Stimulated activated CD4-positive, alpha-beta T cell treated with anti-CD3 and anti-CD28 coated beads, Interleukin-4, amount 100 ng/mL, for 1 hour (primary cell): ENCODE measurements around the gene TSPAN9.

Experiments used
- DNase-seq: peaks from one replicate; pipeline ENCODE4 v3.0.0-alpha.2; 2020

TSPAN9 gene

GRCh38 chr12:3081091-3081490, 3.9 kb downstream of the TSPAN9 start:
- no peak for DNase-seq

- no peak for DNase-seq
Measured at GRCh38 chr12:3081886-3082285, 4.7 kb downstream of the TSPAN9 start.

DNA sequence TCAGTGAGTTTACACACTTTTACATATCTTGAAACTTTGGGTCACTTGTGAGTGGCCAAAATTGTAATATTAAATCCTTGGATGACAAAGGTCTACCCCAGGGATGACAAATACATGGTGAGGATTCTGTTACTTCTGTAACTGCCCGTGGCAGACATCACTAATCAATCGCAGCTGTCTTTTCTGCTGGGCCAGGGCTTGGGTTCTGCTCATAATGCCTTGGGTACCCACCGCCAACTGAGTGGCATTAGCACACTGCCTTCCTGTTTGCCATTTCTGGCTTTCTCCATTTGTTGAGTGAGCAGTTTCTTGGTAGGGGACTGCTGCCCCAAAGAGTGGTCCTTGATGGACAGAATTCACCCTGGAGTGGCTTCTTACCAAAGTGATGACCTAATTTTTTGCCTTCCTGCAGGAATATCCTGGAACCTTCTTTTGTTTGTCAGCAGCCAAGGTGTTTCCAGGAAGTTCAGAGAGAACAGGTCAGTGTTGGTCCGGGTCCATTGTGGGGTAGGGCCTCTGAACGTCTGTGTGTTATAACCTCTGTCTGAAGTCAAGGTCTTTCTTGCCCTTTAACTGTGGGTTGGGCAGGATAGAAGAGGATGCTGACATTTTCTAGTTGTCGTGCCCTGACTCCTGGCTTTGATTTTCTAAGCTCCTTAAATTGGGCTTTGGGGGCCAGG, 6.2 kb downstream of the TSPAN9 start:
- no peak for DNase-seq

DNA sequence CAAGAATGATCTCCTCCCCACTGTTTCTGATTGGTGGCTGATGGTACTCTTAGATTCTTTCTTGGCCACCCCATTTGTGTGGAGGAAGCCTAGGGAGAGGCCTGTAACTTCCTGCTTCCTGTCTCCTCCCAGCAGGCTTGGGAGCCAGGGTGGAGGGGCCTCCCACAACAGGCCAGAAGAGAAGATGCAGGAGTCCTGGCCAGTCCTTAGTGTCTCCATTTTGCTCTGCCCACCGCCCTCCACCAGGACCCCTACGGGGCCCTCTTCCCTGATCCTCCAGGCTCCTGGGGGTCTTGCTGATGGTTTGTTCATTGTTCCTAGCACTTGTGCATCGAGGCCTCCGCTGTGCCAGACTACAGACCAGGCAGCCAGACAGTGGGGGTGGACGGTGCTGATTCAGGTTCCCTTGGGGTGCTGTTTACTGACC, 6.8 kb downstream of the TSPAN9 start:
- DNase-seq = no peak

- DNase-seq = no peak
Measured at GRCh38 chr12:3084742-3085141, 7.6 kb downstream of the TSPAN9 start.

- DNase-seq = no peak
Measured at GRCh38 chr12:3085341-3086139, 8.4 kb downstream of the TSPAN9 start.

- no peak for DNase-seq
Measured at GRCh38 chr12:3086211-3086610, 9.0 kb downstream of the TSPAN9 start.

DNA sequence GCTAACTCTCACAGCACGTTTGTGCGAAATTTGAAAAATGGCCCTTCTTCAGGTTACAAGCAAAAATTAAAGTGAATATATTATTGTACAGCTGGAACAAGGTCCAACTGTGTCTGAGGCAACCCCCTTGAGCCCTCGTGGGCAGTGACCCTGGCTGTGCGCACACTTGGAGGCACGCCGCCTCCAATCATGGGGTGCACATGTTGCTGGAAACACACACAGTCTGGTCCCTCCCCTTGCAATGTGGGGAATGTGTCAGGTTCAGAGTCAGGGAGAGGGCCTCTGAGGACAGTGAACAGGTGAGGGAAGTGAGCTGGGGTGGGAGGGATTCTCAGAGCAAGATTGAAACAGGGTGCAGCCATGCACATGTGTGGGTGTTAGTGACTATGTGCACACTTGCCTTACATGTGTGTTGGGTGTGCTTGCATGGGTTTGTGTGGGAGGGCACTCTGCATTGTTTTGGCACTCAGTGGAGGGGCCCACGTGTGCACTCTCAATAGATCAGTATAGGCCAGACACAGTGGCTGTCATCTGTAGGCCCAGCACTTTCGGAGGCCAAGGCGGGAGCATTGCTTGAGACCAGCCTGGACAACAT, 9.6 kb downstream of the TSPAN9 start:
- DNase-seq = no peak

- no peak for DNase-seq
Measured at GRCh38 chr12:3087758-3088650, 10.8 kb downstream of the TSPAN9 start.

- no peak for DNase-seq
Measured at GRCh38 chr12:3089588-3089987, 12.4 kb downstream of the TSPAN9 start.

DNA sequence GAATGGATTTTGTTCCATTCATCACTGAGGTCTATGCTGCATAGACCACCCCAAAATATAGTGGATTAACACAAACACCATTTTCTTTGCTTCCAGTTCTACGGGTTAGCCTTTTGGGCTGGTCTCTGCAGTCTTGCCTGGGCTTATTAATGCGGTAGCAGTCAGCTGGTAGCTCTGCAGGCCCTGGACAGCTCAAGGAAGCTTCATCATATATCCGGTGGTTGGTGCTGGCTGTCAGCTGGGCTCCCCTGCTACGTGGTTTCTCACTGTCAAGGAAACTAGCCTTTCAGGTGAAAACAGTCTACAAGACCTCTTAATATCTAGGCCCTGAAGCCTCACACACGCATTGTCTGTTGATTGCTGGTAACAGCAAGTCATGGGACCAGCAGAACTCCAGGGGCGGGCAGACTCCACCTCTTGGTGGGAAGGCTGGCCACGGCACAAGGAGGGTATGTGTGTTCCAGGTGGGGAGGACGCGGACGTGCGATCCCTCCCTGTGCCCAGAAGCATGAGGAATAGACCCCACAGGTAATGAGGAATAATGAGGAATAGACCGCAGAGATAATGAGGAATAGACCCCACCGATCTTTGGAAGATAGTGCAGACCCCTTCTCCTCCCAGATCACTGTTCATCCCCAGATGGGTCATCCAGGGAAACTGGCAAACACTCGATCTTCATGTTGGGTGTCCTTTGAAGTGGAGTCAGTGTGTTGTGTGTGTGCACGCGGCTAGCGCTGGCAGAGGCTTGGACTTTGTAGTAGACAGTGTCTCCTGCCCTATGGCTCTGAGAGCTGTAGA, 13.3 kb downstream of the TSPAN9 start:
- DNase-seq = no peak

- DNase-seq = no peak
Measured at GRCh38 chr12:3091038-3091319, 13.8 kb downstream of the TSPAN9 start.

GRCh38 chr12:3091382-3092241, 14.4 kb downstream of the TSPAN9 start:
- DNase-seq = no peak

GRCh38 chr12:3092764-3093163, 15.6 kb downstream of the TSPAN9 start:
- no peak for DNase-seq

- no peak for DNase-seq
Measured at GRCh38 chr12:3097186-3097804, 20.1 kb downstream of the TSPAN9 start.

DNA sequence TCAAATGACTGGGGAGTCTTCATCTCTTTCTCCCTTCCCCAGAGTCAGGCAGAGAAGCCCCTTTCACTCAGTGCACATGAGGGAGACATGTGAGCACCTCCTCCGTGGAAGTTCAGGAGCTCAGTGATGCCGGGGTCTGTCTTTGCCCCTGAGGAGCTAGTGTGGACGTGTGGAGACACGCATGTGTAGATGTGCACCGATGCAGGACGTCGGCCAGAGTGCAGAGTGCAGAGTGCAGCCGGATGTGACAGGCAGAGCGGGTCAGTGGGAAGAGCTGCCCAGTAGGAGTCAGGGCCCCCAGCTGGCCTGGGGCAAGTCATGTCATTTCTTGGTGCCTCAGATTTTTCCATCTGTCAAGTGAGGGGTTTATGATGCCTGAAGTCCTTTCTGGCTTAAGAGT, 20.7 kb downstream of the TSPAN9 start:
- no peak for DNase-seq

GRCh38 chr12:3098436-3098835, 21.3 kb downstream of the TSPAN9 start:
- no peak for DNase-seq

- DNase-seq = no peak
Measured at GRCh38 chr12:3099146-3099545, 22.0 kb downstream of the TSPAN9 start.

DNA sequence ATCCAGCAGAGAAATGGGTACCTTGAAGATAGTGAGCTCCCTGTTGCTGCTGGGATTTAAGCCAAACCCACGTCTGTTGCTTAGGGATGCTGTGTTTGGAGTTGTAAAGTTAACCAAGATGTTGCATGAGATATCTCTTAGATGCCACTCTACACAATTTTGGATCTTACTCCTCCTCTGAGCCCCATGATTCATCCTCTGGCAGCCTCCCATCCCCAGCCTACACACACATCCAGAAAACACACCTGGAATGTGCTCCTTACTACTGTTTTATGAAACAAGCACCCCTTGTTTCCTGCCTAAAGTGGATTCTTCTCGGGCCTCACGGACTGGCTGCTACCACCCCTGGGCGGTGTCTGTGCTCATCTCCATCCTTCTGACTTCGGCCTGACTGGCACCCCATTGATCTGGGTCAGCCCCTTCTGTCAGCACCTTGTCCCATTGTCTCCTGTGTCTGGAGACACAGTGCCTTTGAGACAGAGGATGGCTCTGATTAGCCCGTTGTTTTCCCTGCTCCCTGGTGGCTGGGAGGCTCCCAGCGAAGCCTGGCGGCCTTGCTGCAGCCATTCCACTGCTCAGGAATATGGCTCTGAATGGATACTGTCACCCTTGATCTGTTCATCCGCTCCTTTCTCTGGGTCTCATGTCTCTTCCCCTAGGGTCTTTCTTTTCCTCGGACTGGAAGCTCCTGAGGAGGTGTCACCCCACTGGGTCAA, 24.3 kb downstream of the TSPAN9 start:
- DNase-seq = no peak

DNA sequence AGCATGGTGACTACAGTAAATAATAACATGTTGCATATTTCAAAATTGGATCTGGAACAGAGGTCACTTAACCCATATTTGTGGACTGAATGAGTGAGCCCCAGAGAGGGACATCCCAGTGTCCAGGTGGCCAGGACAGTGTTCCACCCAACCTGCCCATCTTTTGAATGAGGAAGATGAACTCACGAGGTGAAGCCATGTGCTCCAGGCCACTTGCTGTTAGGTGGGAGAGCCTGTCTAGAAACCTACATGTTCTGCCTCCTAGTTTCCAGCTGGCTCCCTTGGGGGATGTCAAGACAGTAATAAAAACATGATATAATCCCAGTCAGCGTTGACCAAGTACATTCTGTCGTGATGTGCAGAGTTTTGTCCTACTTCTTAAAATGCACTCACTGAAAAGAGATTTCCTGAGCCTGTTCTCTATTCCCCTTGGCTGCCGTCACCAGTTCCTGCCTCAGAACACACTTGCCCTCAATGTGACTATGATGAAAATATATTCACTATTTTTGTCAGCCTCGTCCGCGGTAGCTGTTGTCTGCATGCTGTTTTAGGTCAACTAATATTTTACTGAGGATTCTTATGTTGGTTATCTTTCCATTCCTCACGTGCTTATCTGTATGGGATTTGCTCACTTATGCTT, 25.7 kb downstream of the TSPAN9 start:
- no peak for DNase-seq
